NCI-H2171 treated with DMSO at 0.1 percent for 48 hours (cell line): Measurements from ENCODE around the gene DLGAP1.

Source experiments
- DNase-seq: peaks from one replicate; lab custom pipeline; 2025; lab: John Stamatoyannopoulos, UW

DLGAP1 gene

DNA sequence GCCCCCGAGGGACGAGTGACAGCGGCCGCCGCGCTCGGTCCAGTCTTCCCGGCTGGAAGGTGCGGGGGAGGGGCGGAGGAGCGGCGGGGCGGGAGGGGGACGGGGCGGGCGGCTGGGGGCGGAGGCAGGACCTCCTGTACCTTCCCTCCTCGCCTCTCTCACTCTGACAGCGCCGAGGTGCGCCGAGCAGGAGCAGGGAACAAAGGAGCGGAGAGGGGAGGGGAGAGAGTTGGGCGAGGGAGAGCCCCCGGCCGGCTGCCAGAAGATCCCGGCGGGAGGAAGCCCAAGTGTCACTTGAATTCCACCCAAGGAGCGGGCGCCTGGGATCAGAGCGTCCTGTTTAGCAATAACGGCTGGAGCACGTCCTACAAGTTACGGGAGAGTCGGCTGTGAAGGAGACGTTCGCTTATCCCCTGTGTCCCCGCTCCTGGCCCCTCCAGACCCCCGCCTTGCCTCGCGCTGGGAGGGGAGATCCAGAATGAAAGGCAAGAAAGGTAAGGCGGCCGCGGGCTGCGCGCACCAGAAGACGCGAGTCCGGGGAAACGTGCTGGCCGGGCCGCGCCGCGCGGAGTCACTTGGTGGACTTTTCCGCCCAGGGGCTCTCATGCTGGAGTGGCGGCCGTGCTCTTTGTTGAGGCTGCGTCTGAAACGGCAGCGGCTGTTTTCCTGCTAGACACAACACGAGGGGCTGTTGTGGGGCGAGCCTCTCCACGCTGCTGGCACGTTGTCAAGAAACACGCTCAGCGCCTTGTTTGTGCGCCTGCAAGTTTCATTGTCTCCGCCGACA is 1004.9 kb downstream of the DLGAP1 start, which contains the start of gene TGIF1:
Gene TGIF1 (plus strand): TSS at position 161 of the 787 bp plus-strand sequence. CDS start 318 bp downstream, at position 479.
- DNase-seq, result peak; percentile 76

DNA sequence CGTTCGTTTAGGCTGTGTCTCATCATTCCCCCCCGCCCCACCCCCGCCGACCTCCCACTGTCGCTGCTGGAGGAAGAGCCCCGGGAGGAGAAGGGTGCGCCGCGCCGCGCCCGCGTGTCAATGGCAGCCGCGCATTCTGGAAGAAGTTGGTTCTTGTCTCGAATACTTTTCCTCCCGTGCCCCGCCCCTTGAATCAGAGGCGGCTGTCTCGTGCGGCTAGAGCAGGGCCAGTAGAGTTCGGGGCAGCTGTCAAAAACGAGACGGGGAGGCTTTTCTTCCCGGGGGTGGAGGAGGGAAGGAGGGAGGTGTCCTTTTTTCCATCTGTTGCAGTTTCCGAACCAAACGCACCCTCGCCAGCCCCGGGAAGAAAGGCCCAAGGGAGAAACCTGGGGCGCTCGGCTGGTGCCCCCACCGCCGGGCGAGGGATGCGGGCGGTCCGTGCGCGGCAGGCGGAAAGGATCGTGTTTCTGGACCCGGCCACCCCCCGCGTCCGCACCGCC is 1005.5 kb downstream of the DLGAP1 start:
- peak; percentile 73 for DNase-seq

DNA sequence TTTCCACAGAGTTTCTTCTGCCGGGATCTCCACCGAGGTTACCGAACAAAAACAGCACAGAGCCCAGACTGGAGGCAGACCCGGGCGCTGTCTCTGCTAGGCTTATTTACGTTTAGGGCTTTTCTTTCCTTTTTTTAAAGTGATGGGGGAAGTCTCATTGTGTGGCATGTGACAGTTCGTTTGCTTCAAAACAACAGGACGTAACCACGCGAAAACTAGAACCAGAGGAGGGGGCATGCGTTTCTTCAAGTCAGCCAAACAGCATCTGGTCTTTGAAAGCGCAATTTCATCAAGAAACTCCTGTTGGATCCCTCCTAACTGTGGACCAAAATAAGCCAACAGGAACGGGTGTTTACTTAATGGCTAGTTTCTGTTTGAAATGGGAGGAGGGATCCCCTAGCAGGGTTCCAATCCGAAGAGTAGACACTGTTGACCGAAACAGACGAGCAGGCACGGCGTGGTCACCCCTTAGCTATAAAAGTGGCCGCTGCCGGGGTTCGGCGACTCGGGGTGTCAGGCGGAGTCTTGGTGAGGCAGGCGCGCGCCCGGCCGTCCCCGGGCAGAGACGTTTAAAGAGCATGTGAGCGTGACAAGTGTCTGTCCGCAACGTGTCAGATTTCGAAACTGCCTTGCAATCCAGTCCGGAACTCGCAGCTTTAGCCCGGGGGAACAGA is 1006.1 kb downstream of the DLGAP1 start:
- DNase-seq, result peak; percentile 69

DNA sequence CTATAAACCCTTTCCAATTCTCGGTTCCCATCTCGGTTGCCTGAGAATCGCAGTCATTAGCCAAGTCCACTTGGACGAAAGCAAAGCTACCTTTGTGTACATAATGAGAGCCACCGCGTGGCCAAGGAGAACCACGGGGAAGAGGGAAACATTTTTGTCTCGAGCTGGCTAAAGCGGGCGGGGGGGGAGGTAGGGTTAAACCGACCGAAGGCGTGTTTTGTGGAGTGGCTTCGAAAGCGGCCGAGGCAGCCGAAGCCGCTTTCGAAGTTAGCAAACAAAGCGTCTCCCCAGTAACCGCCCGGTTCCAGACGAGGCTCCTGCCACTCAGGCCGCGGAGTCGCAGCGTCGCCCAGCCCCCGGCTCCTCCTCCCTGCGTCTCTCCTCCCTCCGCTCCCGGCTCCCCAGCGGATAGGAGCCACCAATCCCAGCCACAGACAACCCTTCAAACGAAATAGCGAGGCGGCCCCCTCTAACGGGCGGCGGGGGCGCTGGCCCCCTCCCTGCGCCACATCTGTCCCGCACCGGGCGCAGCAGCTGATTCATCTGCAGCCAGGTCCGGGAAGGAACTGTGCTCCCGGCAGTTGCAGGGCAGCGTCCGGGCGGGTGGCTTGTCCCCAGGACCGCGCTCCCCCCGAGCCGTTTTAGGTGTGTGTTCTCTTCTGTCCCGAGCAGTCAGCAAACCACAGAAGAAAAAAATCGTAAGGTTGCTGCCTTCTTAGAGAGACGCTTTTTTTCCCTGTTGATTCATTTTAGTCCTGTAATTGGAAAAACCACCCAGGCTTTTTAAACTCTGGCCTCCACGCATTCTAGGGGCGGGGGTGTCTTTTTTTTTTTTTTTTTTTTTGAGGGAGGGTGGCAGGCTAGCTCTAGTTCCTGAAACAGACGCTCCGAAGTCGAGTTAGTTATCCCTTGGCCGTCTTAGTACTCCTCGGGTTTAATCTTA is 1006.9 kb downstream of the DLGAP1 start:
- DNase-seq, result peak; percentile 96

DNA sequence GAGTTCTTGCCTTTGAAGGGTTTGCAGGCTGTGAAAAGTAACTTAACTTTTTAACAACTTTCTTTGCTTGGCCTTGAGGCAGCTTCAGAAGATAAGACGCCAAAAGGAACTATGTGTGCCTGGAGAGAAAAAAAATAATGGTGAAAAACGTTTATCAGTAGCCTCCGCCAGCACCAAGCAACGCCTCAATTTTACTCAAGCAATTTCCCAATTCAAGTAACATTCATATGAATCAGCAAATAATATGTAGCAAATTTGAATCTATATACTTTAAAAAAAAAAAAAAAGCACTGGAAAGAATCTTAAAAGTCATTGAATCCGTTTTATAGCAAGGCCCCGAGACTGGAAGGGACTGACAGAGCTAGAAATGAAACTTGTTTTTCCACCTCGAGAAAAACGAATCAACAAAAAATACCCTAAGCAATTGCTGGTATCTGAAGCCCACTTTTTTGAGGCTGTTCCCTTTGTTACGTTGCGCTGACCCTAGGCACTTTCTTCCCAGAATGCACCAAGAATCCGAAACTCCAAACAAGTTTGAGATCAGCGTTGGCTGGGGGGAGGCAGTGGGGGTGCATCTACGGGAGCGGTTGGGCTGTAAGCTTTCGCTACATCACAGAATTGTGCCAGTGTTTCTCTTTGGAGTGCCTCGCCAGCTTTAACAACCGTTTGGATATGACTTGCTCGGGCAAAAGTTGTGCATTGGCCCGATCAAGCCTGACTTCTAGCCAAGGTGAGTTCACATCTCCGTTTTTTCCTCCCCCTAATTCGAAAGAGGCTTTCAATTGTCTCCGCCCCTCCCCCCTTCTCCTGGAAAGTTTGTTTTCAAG is 1007.8 kb downstream of the DLGAP1 start:
- DNase-seq, result no peak
